Midbrain (tissue), 1 donor: ENCODE results near the gene PRSS3.
"Not testable (repeated sequence)": the region's sequence is repeated elsewhere in the genome, so short reads cannot be mapped to it uniquely, and the experiment has no call there.

Experiments
- DNase-seq: peaks from one replicate; lab custom pipeline; 2025; lab: John Stamatoyannopoulos, UW

The PRSS3 gene

DNA sequence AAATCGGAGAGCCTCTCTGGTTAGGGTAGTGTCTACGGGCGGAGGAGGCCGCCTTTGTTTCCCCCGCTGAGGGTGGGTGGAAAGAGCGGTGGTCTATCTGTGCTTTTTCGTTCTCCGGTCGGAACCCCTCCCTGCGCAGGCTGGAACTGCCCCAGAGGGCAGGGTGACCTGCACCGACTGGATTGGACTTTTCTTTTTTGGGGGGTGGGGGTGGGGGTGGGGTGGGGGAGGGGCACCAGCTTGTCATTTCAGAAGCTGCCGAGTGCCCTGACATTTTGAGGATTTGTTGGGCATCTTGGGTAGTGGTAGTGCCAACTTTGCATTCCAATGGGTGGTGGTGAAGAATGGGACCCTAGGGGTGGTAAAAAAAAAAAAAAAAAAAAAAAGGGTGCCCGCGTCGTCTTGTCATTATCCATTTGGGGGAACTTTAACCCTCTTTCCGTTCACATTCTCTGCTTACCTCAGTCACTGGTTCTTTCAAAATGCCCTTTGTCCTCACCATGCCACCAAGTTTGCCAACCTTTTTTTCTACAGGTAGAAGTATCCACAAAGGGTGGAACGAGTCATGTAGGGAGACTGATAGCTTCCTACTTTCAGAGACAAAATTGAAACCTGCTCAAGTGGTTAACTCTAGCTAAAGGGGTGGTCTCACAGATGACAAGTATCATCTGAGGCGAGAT is 22.9 kb downstream of the PRSS3 start:
- DNase-seq = no peak

DNA sequence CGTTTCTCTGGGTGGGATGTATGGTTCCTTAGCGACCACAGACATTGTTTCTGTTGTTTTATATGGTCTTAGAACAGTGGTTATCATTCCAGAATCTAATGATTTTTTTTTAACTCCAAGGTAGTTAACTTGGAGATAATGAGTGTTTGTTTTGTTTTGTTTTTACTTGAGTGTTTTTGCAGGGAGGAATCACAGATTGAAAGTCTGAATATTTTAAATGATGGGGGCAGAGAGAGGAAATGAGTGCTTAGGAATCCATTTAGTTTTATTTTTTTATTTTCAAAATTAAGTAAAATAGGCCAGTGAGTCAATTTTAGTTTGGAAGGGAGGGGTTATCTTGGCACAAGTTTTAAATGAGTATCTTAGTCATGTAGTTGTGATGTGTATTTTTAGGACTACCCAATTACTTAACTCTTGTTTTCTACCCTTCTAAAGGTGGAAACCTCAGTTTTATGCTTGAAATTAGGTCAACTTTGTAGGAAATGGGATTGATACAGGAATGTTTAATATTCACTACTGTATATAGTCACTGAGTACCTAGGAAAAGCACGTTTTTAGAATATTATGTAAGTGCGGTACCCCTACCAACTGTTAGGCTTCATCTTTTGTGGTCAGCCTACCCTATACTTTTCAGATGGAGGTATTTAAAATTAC is 23.6 kb downstream of the PRSS3 start:
- no peak for DNase-seq

- DNase-seq = peak; percentile 46
These were observed 24.9 kb downstream of the PRSS3 start for GRCh38 chr9:33820231-33820745.

- no peak for DNase-seq
These were observed 28.4 kb downstream of the PRSS3 start for GRCh38 chr9:33823801-33824200.

DNA sequence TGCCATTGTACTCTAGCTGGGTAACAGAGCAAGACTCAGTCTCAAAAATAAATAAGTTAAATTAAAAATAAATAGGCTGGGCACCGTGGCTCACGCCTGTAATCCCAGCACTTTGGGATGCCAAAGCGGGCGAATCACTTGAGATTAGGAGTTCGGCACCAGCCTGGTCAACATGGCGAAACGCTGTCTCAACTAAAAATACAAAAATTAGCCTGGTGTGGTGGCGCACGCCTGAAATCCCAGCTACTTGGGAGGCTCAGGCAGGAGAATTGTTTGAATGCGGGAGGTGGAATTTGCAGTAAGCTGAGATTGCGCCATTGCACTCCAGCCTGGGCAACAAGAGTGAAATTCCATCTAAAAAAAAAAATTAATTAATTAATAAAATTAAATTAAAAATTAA is 31.9 kb downstream of the PRSS3 start:
- not testable (repeated sequence) for DNase-seq

DNA sequence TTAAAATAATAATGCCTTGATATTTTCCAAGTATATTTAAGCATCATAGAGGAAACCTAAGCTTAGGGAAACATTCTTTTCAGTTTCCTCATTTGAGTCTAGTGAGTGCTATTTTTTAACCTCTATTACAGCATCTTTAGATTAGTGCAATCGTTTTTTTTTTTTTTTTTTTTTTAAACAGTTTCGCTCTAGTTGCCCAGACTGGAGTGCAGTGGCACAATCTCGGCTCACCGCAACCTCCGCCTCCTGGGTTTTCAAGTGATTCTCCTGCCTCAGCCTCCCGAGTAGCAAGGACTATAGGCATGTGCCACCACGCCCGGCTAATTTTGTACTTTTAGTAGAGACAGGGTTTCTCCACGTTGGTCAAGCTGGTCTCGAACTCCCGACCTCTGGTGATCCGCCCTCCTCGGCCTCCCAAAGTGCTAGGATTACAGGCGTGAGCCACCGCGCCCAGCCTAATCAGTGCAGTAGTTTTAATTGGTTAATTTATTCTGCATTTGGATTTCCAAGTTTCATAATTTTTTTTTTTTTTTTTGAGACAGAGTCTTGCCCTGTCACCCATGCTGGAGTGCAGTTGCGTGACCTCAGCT is 34.4 kb downstream of the PRSS3 start:
- not testable (repeated sequence) for DNase-seq

DNA sequence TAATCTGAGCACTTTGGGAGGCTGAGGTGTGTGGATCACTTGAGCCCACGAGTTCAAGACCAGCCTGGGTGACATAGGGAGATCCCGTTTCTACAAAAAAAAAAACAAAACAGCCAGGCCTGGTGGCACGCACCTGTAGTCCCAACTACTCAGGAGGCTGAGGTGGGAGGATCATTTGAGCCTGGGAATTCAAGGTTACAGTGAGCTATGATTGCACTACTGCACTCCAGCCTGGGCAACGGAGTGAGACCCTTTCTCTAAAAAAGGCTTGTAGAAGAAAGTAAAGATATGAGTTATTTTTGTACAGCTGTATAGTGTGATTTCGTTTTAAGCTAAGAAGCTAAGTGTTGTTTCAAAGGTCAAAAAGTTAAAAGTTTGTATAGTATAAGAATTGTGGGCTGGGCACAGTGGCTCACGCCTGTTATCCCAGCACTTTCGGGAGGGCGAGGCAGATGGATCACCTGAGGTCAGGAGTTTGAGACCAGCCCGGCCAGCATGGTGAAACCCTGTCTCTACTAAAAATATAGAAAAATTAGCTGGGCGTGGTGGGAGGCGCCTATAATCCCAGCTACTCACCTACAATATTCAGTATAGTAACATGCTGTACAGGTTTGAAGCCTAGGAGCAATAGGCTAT is 40.4 kb downstream of the PRSS3 start:
- no peak for DNase-seq

GRCh38 chr9:33836261-33836660 is 40.9 kb downstream of the PRSS3 start:
- not testable (repeated sequence) for DNase-seq

DNA sequence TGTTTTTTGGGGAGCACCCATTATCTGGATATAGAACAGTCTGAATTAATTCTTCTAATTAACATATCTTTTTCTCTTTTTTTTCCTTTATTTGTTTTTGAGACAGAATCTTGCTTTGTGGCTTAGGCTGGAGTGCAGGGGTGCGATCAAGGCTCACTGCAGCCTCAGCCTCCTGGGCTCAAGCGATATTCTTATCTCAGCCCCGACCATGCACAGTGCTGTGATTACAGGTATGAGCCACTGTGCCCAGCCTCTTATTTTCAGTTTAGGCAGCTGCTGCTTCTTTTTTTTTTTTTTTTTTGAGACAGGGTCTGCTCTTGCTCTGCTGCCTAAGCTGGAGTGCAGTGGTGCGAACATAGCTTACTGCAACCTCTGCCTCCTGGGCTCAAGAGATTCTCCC is 41.8 kb downstream of the PRSS3 start:
- DNase-seq = no peak

- no peak for DNase-seq
These were observed 45.0 kb downstream of the PRSS3 start for GRCh38 chr9:33840381-33840780.

- DNase-seq = no peak
These were observed 48.1 kb downstream of the PRSS3 start for GRCh38 chr9:33843312-33843961.

- DNase-seq = no peak
These were observed 50.9 kb downstream of the PRSS3 start for GRCh38 chr9:33846231-33846630.

DNA sequence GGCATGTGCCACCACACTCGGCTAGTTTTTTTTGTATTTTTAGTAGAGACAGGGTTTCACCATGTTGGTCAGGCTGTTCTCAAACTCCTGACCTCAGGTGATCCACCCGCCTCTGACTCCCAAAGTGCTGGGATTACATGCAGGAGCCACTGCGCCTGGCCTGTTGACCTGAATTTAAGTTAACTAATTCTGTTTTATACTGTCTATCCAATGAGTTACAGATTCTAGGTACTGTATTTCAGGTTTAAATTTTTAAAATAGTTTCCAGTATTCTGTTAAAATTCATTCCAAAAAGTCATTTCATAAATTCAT is 52.5 kb downstream of the PRSS3 start:
- DNase-seq = not testable (repeated sequence)
